NCI-H2196 treated with DMSO at 0.1 percent for 48 hours (cell line): Measurements from ENCODE around the gene FOXJ3.

Experiments
- DNase-seq: peaks from one replicate; lab custom pipeline; 2025; ENCODE audit not compliant: unreplicated experiment; lab: John Stamatoyannopoulos, UW

FOXJ3 gene

DNA sequence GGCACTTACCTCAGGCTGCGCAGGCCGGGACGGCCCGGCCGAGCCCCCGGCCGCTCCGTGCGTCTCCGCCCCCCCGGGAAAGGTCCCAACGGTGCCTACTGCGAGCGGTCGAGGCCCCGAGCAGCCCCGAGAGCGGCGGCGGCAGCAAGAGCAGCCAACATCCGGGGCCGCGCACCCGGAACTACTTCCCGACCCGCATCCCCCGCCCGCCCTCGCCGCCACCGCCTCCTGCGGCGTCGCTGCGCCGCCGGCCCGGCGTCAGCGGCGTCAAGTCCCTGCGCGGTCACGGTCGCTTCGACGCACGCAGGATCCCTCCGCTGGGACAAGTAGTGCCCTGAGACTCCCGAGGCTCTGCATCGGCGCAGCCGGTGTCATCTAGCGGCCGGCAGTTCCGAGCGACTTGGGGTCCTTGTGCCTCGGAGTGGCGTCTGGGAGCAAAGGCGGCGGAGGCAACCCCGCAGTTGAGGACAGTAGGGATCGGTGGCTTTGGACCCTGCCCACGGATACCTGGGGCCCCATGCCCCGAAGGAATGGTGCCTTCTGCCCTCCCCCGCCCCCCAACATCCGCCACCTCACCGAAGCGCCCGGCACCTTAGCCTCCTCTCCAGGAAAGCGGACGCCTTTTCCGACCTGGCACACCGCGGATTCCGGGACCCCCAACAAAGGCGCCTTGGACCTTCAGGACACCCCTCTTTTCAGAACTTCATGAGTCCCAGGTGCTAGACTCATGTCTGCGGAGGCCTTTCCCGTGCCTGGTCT, at the start of gene FOXJ3:
TSS of gene FOXJ3 (minus strand) at position 186 of the 759 bp plus-strand sequence. CDS start 24,142 bp downstream, outside the sequence.
- peak; percentile 85 for DNase-seq

DNA sequence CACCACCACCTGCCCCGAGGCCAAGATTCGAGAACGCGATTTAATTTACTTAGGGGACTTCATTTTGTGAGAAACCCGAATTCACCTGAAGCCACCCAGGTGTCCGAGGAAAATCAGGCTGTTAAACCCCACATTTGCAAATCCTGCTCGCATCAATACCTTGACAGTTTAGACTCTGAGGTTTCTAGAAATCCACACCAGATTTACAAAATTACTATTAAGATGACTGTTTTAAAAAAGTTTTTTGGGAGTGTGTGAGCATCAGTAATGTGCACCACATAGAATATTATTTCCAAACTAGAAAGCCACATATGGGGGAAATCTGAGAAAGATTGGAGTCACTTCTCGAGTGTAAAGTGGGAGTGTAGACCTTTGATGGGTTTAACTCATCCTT, 46.2 kb upstream of the FOXJ3 start:
- DNase-seq: no peak

DNA sequence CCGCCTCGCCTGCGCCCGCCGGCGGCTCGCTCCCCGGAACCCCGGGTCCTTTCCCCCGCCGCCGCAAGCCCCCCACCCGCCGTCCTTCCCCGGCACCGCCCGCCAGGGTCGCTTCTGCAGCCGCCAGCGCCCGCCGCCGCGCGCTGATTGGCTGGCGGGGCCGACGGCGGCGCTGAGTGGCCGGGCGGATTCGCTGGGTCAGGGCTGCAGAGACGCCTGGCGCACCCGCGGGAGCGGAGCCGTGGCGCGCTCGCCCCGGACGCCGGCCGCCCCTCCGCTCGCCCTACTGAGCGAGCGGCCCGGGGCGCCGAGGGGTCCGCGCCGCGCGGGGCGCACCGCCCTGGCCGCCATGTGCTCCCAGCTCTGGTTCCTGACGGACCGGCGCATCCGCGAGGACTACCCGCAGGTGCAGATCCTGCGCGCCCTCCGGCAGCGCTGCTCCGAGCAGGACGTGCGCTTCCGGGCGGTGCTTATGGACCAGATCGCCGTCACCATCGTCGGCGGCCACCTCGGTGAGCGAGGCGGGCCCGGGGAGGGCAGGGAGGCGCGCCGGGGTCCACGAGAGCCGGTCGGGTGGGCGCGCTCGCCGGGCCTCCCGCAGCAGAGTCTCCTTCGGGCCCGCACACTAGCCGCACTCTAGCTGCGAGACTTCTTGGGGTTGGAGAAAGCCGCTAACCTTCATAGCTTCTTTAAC, 45.7 kb upstream of the FOXJ3 start, which contains the start of gene RIMKLA:
TSS of gene RIMKLA (plus strand) at position 207 of the 694 bp plus-strand sequence. CDS start at position 350, 143 bp downstream.
- DNase-seq: peak; percentile 48

DNA sequence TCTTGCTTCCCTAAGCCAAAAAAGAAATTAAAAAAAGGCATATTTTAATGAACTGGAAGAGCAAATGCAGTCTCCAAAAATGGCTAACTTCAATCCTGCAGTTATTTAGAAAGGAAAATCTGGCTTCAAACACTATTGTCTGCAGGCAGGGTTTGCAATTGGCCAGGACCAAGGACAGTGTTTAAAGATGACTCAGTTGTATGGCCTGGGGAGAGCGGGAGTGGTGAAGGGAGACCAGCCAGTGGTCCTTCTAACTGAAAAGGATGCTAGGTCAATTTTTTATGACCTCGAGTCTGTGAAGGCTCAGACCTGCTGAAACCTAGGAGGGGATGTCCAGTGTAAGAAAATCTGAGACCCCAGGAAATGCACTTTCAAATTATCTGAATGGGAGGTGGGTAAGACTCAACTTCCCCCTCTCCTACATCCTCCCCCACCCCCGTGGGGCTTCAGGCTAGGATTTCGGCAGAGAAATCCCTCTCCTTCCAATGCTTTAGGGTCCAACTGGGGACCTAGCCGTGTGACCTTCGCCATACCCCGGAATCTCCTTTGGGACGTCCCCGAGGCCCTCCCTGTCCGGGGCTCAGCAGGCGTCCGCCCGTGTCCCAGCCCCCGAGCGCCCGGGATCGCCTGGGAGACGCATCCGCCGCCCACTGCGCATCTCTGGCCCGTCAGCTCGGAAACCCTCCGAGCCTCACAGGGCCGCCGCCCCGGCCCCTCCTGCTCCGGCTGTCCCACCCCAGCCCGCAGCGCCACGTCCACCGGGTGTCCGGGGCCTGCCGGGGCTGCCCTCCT, 45.0 kb upstream of the FOXJ3 start:
- DNase-seq: peak; percentile 34

DNA sequence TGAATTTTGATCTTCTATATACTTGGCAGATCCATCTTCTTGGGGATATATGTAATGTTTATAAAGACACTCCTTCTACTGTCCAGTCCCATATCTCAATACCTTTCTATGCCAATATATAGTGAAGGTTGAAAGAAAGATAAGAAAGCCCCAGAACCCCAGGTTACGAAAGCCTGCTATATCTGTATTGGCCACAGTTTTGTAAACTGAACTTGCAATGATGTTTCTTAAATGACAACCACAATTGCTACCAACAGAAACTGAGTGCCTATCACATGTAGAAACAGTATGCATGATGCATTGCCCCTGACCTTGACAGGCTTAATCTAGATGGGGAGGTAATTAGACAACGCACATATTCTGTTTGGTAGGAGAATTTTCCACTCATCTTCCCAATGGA, 37.8 kb upstream of the FOXJ3 start:
- DNase-seq: no peak

DNA sequence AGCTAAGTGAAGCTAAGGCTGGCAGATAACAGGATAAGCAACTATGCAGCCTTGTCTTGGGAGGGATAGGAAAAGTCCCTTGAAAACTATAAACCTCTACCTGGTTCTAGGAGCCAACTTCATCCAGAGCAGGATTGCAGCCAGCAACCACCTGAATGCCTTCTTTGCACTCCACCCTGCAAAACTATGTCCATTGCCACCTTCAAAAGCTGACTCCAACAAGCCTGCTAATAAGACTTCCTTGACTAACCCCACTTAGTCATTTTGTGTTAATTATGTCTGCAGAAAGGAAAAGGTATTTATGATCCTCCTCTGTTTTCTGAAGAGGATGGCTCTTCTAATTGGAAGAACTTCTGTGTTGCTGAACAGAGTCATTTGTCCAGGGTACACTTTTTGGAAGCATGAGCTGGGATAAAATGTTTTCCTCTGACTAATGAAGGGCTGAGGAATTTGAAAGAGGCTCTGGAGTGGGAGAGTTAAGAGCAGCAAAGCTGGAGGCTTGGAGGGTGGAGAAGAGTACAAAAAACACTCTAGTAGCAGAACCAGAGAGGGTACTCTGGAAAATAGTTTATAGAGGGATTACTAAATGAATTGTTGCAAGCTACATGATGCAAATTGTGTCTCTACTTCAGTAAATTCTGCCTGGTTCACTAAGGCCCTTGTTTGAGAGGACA, 36.0 kb upstream of the FOXJ3 start:
- DNase-seq: no peak

DNA sequence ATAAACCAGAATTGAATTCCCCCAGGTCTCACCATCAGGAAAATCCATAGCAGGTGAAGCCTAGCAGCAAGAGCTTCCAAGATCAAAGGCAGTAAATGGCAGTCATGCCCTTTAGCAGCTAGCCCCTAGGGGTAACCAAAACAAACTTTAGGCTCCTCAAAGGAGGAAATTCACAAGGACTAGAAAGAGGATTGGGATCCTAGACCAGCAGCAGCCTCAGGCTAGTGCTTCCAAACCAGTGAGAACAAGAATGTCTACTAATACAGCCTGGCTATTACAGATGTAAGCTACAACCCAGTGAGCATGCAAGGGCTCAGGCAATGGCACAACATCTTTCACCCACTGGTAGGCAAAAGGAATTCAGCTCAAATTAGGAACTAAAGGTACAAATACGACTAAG, 34.4 kb upstream of the FOXJ3 start:
- DNase-seq: no peak

DNA sequence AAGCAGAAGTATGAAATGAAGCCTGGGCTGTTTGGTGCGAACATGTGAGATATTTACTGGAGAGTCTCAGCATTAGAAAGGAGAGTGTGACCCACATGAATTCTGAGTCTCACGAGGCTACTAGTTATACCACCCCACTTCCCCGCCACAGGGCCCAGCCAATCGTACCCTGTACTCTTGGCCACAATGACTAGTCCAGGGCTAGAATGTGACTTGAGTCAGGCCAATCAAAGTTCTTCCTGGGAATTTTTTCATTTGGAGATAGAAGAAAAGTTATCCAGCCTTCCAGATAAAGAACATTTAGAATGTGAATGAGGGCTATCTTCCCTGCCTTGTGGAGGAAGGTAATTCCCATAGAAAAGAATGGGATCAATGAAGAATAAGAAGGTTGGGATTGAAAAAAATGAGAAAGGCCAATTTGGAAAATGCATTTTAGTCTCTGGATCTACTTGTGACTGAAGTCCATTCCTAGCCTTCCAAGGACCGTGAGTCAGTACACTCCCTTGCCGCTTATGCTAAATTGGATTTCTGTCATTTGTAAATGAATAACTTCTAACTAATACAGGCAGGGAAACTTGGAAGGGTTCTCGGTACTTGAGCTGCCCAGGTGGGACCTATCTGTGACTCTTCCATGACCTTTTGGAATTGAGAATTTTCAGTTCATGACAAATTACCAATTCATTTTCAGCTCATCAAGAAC, 33.2 kb upstream of the FOXJ3 start:
- DNase-seq: no peak

DNA sequence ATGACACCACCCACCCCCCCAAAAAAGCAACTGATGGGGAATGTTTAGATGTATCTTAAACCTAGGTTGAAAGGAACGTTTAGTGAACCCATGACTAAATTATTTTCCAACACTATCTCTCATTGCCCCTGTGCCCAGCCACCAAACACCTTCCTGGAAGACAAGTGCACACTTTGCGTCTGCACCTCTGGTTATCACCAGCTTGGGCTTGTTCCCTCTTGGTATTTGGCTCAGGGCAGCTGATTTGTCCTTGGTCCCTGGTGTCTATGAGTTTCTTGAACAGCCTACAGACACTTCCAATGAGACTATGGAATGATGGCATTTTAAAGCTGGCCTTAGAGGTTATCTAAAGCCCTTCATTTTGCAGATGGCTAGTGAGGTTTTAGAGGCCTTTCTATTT, 30.1 kb upstream of the FOXJ3 start:
- DNase-seq: no peak

DNA sequence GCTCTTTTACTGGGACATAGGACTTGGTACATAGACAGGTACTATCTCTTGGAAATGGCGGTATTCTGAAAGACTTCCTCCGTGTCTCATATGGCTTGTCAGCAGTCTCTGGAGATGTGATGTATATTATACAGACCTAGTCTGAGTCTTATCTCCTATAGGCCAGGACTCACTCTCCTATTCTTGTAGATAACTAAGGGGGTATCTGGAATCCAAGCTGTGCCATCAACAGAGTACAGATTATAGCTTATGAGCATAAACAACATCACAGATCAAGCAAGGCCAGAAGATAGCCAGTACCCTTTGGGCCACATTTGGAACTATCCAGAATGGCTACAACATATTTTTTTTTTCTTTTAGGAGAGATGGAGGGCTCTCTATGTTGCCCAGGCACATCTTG, 29.5 kb upstream of the FOXJ3 start:
- DNase-seq: no peak

DNA sequence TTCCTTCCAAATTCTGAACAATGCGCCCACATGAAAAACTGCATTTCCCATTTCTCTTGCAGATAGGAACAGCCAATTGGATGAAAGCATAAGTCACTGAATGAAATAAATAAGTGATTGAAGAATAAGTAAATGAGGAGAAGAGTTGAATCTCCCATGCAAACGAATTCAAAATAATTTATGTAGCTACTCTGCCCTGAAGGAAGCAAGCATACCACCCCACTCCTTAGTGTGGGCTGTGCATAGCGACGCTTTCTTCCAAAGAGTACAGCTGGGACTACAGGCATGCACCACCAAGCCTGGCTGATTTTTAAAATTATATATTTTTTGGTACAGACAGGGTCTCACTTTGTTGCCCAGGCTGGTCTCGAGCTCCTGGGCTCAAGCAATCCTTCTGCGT, 29.1 kb upstream of the FOXJ3 start:
- no peak for DNase-seq

DNA sequence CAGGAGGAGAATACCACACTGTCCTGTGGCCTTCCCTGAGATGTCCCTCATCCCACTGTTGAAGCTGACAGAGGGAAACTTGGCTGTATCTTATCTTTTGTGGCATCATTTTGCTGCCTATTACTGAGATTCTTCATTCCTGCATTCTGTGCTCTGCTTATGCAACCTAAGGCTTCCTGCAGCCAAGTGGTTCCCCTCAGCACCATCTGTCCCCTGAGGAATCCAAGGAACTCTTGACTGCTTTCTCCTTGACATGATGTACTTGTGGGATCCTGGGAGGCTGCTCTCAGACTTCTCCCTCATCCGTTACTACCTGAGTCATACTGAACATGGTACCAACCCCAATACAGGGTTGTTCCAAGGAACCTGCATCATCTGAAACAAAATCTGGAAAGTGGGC, 24.4 kb upstream of the FOXJ3 start:
- DNase-seq: no peak

DNA sequence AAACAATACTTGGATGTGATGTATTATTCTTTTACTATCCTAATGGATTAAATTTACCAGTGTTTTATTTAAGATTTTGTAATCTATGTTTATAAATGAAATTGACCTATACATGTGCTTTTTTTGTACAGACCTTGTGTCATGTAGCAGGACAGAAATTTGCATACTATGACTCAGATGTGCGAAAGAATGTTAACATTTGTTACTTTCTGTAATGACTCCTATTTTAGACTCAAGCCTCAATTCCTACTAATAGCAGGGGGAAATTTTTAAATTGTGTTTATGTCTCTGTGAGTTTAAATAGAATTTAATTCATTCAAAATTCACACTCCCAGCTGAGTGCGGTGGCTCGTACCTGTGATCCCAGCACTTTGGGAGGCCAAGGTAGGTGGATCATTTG, 23.8 kb upstream of the FOXJ3 start:
- DNase-seq: no peak

DNA sequence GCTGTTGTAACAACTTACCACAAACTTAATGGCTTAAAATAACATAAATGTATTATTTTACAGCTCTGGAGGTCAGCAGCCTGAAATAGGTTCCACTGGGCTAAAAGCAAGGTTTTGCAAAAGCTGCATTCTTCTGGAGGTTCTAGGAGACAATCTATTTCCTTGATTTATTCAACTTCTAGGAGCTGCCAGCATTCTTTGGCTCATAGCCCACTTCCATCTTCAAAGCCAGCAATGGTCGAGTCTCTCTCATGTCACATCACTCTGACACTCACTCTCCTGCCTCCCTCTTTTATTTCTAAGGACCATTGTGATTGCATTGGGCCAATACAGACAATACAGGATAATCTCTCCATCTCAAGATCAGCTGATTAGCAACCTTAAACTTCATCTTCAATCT, 15.1 kb upstream of the FOXJ3 start:
- DNase-seq: no peak

DNA sequence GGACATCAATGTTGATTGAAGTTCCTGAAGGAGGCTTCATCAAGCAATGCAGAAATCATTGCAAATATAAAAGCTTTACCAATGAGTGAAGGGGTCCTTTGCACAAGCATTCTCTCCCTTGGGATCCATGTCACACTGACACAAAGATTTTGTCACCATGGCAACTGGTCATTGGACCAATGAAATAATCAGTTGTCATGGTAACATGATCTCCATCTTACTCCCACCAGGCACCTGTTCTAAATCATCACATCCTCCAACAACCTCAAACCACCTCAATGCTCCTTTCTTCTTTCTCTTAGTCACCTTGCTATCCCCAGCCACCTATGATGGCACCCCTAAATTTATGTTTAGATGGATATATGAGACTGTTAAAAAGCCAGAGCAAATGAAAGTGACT, 13.5 kb upstream of the FOXJ3 start:
- no peak for DNase-seq

DNA sequence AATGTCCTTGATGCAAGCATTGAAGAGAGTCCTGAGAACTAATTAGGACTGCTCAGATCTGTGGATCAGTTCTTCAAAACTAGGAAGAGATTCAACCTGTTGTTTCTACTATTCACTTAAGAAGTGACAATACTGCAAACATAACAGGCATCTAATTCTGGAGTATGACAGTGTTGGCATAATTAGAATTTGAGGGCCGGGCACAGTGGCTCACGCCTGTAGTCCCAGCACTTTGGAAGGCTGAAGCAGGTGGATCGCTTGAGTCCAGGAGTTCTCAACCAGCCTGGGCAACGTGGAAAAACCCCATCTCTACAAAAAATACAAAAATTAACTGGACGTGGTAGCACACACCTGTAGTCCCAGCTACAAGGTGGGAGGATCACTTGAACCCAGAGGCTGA, 8.0 kb upstream of the FOXJ3 start:
- no peak for DNase-seq

DNA sequence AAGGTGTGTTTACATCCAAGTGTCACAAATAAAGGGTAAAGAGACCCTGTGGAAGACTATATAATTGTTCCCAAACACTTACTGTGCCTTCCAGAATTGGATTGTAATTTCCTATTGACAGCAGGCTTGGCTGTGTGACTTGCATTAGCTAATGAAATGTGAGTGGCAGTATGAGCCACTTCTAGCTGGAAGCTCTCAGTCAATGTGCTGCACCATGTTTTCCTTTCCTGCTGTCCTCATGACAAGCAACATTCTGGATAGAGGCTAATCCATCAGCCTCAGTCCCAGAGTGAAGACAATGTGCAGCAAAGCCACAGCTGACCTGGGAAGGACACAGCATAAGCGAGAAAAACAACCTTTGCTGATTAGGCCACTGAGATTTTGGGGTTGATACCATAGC, 5.9 kb upstream of the FOXJ3 start:
- DNase-seq: peak; percentile 72

DNA sequence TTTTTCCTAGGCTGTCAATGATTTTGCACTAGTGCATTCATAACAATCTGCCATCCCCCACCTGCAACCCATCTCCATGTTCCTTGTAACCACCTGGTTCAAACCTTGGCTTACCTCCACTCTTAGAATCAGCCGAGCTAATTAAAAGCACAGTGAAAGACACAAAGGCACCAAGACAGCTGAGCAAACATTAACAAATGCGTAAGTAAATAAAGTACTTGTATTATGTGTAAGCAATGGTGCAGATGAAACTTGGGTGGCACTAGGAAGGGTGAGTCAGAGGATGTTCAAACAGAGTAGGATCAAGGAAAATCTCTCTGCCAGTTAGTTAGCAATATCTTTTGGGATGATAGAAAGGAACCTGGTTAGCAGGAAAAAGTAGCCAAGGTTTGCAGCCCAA, 5.1 kb upstream of the FOXJ3 start:
- peak; percentile 99 for DNase-seq

DNA sequence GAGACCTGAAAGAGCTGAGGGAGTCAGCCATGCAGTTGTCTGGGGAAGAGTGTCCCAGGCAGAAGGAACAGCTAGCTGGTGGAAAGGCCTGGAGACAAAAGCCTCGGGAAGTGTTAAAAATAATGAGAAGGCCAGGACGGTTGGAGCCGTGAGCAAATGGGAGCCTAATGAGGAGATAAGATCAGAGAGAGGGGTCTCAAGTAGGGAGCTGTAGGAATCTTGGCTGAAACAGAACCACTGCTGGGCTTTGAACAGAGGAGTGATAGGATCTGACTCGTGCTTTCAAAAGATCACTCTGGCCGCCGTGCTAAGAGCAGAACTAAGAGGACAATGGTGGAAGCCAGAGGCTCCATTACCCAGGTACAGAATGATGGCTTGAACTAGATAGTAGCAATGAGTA, 1.9 kb upstream of the FOXJ3 start:
- no peak for DNase-seq

DNA sequence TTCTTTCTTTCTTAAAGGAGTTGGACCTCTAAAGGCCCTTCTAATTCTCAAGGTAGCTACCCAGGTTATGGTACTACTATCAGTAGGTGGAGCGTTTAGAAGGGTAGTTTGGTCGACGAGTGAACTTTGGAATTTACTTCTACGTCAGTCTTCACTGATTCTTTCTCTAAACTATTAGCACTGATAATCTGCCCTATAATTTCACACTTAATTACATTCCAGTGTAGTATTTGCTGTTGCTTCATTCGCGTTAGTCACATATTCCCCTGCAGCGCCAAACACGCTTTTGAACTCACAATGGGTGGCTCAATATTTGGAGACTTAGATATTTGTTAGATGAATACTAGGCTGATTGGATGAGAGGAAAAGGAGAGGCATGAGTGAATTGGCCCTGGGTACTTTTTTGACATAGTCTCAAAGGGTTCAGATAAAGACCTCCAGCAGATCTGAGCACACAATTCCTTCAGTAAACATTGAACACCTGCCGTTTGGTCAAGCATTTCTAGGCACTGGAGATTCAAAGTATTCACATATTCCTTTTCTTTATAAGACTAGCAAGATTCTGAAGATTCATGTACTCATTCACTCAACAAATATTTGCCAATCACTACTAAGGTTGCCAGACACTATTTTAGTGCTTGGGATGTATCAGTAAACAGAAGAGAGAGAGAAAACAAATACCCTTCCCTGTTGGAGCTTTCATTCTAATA, 929 bp upstream of the FOXJ3 start:
- peak; percentile 59 for DNase-seq
